NT2/D1 (cell line): ENCODE measurements around the gene ITPK1.

Experiments used
- DNase-seq: peaks from one replicate; pipeline ENCODE4 v3.0.0-alpha.2; 2011; ENCODE audit warnings: low read depth, low spot score
- H3K27me3 ChIP-seq: 2 replicates; pipeline ENCODE4 v1.6.0; 2011; ENCODE audit warnings: mild to moderate bottlenecking; ENCODE audit not compliant: insufficient read length, insufficient read depth
- H3K36me3 ChIP-seq: 2 replicates; pipeline ENCODE4 v1.6.1; 2011; ENCODE audit warnings: mild to moderate bottlenecking, low read length, mixed read lengths; ENCODE audit not compliant: insufficient read depth, insufficient read length
- H3K4me1 ChIP-seq: 2 replicates; pipeline ENCODE4 v1.5.1; 2011; ENCODE audit not compliant: insufficient read depth, insufficient read length
- H3K4me3 ChIP-seq: 2 replicates; pipeline ENCODE4 v1.5.1; 2011; ENCODE audit warnings: low read depth; ENCODE audit not compliant: insufficient read length
- H3K9ac ChIP-seq: 2 replicates; pipeline ENCODE4 v1.6.0; 2011; ENCODE audit warnings: low read depth; ENCODE audit not compliant: insufficient read length
- H3K9me3 ChIP-seq: 2 replicates; pipeline ENCODE4 v1.5.1; 2011; ENCODE audit warnings: mild to moderate bottlenecking, low read length; ENCODE audit not compliant: insufficient read depth
- SUZ12 ChIP-seq: IDR thresholded peaks from 2 replicates; pipeline ENCODE4 v1.6.1; 2011; ENCODE audit not compliant: insufficient read length, insufficient read depth; ENCODE audit errors: extremely low read depth
- YY1 ChIP-seq: IDR thresholded peaks from 2 replicates; pipeline ENCODE4 v1.6.1; 2011; ENCODE audit not compliant: insufficient read length, insufficient read depth
- ZNF274 ChIP-seq: IDR thresholded peaks from 2 replicates; pipeline ENCODE4 v1.6.1; 2011; ENCODE audit warnings: mild to moderate bottlenecking, low read depth, low read length

Gene ITPK1

GRCh38 chr14:93011650-93012325 lies 103.9 kb downstream of the ITPK1 start:
- Histone ChIP-seq H3K9me3 (no peaks in the 10 kb centered on the region), H3K4me1 (peaks cover 5% of the 10 kb centered on the region), H3K36me3 (peaks cover 9% of the 10 kb centered on the region), H3K9ac (no peak overlapping the region), H3K27me3 (no peaks in the 10 kb centered on the region), H3K4me3 (no peak overlapping the region)
- TF ChIP-seq ZNF274 (no peak), SUZ12 (no peak), YY1 (no peak)
- no peak for DNase-seq

- peaks cover 6% of the 10 kb centered on the region for H3K36me3 ChIP-seq
- H3K4me1 ChIP-seq = peaks cover 9% of the 10 kb centered on the region
- H3K4me3 ChIP-seq = no peak overlapping the region
- H3K27me3 ChIP-seq = no peaks in the 10 kb centered on the region
- DNase-seq = no peak
- H3K9me3 ChIP-seq = no peaks in the 10 kb centered on the region
- TF ChIP-seq ZNF274 = no peak
- no peak for TF ChIP-seq SUZ12
- no peak for TF ChIP-seq YY1
- no peak overlapping the region for H3K9ac ChIP-seq
Observed at GRCh38 chr14:93011141-93011529, 104.6 kb downstream of the ITPK1 start.

- no peak for DNase-seq
- no peaks in the 10 kb centered on the region for H3K27me3 ChIP-seq
- H3K9me3 ChIP-seq = no peaks in the 10 kb centered on the region
- peaks cover 9% of the 10 kb centered on the region for H3K4me1 ChIP-seq
- no peak overlapping the region for H3K9ac ChIP-seq
- TF ChIP-seq SUZ12 = no peak
- TF ChIP-seq ZNF274 = no peak
- no peak for TF ChIP-seq YY1
- H3K4me3 ChIP-seq = no peak overlapping the region
- peaks cover 6% of the 10 kb centered on the region for H3K36me3 ChIP-seq
Observed at GRCh38 chr14:93010522-93011140, 105.1 kb downstream of the ITPK1 start.

GRCh38 chr14:93010130-93010499 lies 105.6 kb downstream of the ITPK1 start:
- Histone ChIP-seq H3K4me1 (peaks cover 11% of the 10 kb centered on the region), H3K9me3 (no peaks in the 10 kb centered on the region), H3K27me3 (no peaks in the 10 kb centered on the region), H3K9ac (no peak overlapping the region), H3K4me3 (no peak overlapping the region), H3K36me3 (peaks cover 6% of the 10 kb centered on the region)
- TF ChIP-seq YY1 (no peak), ZNF274 (no peak), SUZ12 (no peak)
- DNase-seq = no peak

GRCh38 chr14:93009471-93010129 lies 106.1 kb downstream of the ITPK1 start:
- no peaks in the 10 kb centered on the region for H3K27me3 ChIP-seq
- H3K9ac ChIP-seq = no peak overlapping the region
- H3K4me3 ChIP-seq = no peak overlapping the region
- peaks cover 11% of the 10 kb centered on the region for H3K4me1 ChIP-seq
- H3K9me3 ChIP-seq = no peaks in the 10 kb centered on the region
- TF ChIP-seq ZNF274 = no peak
- no peak for TF ChIP-seq YY1
- TF ChIP-seq SUZ12 = no peak
- peaks cover 4% of the 10 kb centered on the region for H3K36me3 ChIP-seq
- DNase-seq = no peak

GRCh38 chr14:93008381-93008780 lies 107.3 kb downstream of the ITPK1 start:
- no peak overlapping the region for H3K4me3 ChIP-seq
- no peak for TF ChIP-seq SUZ12
- TF ChIP-seq YY1 = no peak
- TF ChIP-seq ZNF274 = no peak
- H3K4me1 ChIP-seq = peaks cover 11% of the 10 kb centered on the region
- no peaks in the 10 kb centered on the region for H3K36me3 ChIP-seq
- H3K9me3 ChIP-seq = no peaks in the 10 kb centered on the region
- DNase-seq = no peak
- no peak overlapping the region for H3K9ac ChIP-seq
- H3K27me3 ChIP-seq = no peaks in the 10 kb centered on the region

GRCh38 chr14:93007225-93007997 lies 108.3 kb downstream of the ITPK1 start:
- Histone ChIP-seq H3K4me3 (no peak overlapping the region), H3K4me1 (peaks cover 9% of the 10 kb centered on the region), H3K9me3 (no peaks in the 10 kb centered on the region; the same call in 1 of the 2 replicates), H3K27me3 (no peaks in the 10 kb centered on the region), H3K36me3 (no peaks in the 10 kb centered on the region), H3K9ac (no peak overlapping the region)
- TF ChIP-seq SUZ12 = no peak
- TF ChIP-seq YY1 = no peak
- no peak for TF ChIP-seq ZNF274
- DNase-seq = no peak
